Measurements from ENCODE around the gene ACBD6.

ACBD6 gene

GRCh38 chr1:180407051-180407450, 95.3 kb downstream of the ACBD6 start:
- no peaks in the 10 kb centered on the region for H3K9me3 ChIP-seq (ENCODE audit: severe bottlenecking)
- no peaks in the 10 kb centered on the region for H3K4me1 ChIP-seq (ENCODE audit: insufficient read depth, poor library complexity, severe bottlenecking)
- DNase-seq (ENCODE audit: low spot score) (no peak), ATAC-seq (ENCODE audit: low read depth) (no peak)
- no peak overlapping the region for H3K27ac ChIP-seq (ENCODE audit: poor library complexity, severe bottlenecking)
- no peaks in the 10 kb centered on the region for H3K27me3 ChIP-seq (ENCODE audit: insufficient read depth, poor library complexity, severe bottlenecking)
- peaks cover 23% of the 10 kb centered on the region for H3K36me3 ChIP-seq (ENCODE audit: low read depth)
- no peak overlapping the region for H3K4me3 ChIP-seq (ENCODE audit: severe bottlenecking)
- no peak for TF ChIP-seq CTCF (IDR thresholded peaks at IDR 0.05; ENCODE audit: poor library complexity, severe bottlenecking)

DNA sequence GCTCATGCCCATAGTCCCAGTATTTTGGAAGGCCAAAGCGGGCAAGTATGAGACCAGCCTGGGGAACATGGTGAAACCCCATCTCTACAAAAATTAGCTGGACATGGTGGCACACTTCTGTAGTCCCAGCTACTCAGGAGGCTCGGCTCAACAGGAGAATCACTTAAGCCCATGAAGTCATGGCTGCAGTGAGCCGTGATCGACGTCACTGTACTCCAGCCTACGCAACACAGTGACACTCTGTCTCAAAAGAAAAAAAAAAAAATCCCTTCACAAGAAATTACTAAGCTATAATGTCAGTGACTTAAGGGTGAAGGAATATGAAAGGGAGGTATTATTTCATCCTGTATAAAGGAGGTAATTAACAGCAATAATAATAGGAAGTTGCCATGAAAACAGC, 99.8 kb downstream of the ACBD6 start:
- no peak for TF ChIP-seq CTCF (IDR thresholded peaks at IDR 0.05; ENCODE audit: poor library complexity, severe bottlenecking)
- no peak overlapping the region for H3K27ac ChIP-seq (ENCODE audit: poor library complexity, severe bottlenecking)
- no peak for ATAC-seq (ENCODE audit: low read depth)
- H3K4me1 ChIP-seq (ENCODE audit: insufficient read depth, poor library complexity, severe bottlenecking) = no peaks in the 10 kb centered on the region
- H3K9me3 ChIP-seq (ENCODE audit: severe bottlenecking) = no peaks in the 10 kb centered on the region
- H3K36me3 ChIP-seq (ENCODE audit: low read depth) = peaks cover 8% of the 10 kb centered on the region
- H3K4me3 ChIP-seq (ENCODE audit: severe bottlenecking) = no peak overlapping the region
- H3K27me3 ChIP-seq (ENCODE audit: insufficient read depth, poor library complexity, severe bottlenecking) = no peaks in the 10 kb centered on the region
- DNase-seq (ENCODE audit: low spot score) = no peak

GRCh38 chr1:180402001-180402400, 100.4 kb downstream of the ACBD6 start:
- ATAC-seq (ENCODE audit: low read depth) (no peak), DNase-seq (ENCODE audit: low spot score) (no peak)
- no peak overlapping the region for H3K27ac ChIP-seq (ENCODE audit: poor library complexity, severe bottlenecking)

DNA sequence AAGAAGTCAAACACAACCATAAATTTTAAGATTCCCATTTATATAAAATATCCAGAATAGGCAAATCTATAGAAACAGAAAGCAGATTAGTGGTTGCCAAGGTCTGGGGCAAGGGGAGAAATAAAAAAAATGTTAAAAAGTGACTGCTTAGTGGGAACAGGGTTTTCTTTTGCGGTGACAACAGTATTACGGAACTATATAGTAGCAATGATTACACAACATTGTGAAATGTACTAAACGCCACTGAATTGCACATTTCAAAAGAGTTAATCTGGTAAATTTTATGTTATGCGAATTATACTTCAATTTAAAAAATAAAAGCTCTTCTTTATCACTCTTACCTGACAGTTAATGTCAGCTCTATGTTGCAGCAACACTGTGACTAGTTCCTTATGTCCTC, 105.2 kb downstream of the ACBD6 start:
- no peak for DNase-seq (ENCODE audit: low spot score)
- H3K36me3 ChIP-seq (ENCODE audit: low read depth) = peaks cover 21% of the 10 kb centered on the region

More at GRCh38 chr1:180402001-180402400, 100.4 kb downstream of the ACBD6 start:
- no peak for TF ChIP-seq CTCF (IDR thresholded peaks at IDR 0.05; ENCODE audit: poor library complexity, severe bottlenecking)
- H3K9me3 ChIP-seq (ENCODE audit: severe bottlenecking) = no peaks in the 10 kb centered on the region
- no peak overlapping the region for H3K4me3 ChIP-seq (ENCODE audit: severe bottlenecking)
- H3K4me1 ChIP-seq (ENCODE audit: insufficient read depth, poor library complexity, severe bottlenecking) = no peaks in the 10 kb centered on the region
- H3K27me3 ChIP-seq (ENCODE audit: insufficient read depth, poor library complexity, severe bottlenecking) = no peaks in the 10 kb centered on the region
- H3K36me3 ChIP-seq (ENCODE audit: low read depth) = peaks cover 14% of the 10 kb centered on the region

More for the DNA sequence above, 105.2 kb downstream of the ACBD6 start:
- Histone ChIP-seq H3K4me1 (ENCODE audit: insufficient read depth, poor library complexity, severe bottlenecking) (no peaks in the 10 kb centered on the region), H3K27ac (ENCODE audit: poor library complexity, severe bottlenecking) (no peak overlapping the region), H3K27me3 (ENCODE audit: insufficient read depth, poor library complexity, severe bottlenecking) (no peaks in the 10 kb centered on the region), H3K4me3 (ENCODE audit: severe bottlenecking) (no peak overlapping the region), H3K9me3 (ENCODE audit: severe bottlenecking) (no peaks in the 10 kb centered on the region)
- no peak for TF ChIP-seq CTCF (IDR thresholded peaks at IDR 0.05; ENCODE audit: poor library complexity, severe bottlenecking)
- ATAC-seq (ENCODE audit: low read depth) = no peak

Data from RWPE2 (cell line).